ENCODE results near the gene SYNPO2. TPM values are rescaled to one million over a fixed set of nuclear protein-coding genes. Genes with fewer than 3 reads are reported as not detected.

The SYNPO2 gene
- total and polyA plus RNA-seq, 2 of the 8 experiments (the other 6 are each of a cell fraction or from before 2014, with no cell fraction given), result 0.50 to 4.2 TPM

GRCh38 chr4:118849867-118850487 is 38.7 kb upstream of the SYNPO2 start:
- ChIA-PET POLR2A (ENCODE audit: partially characterized antibody) (interaction anchor here (0.6 to 4.3 kb wide), 9 partner anchors 9 to 49 kb away, joined by 3 to 32 read pairs (median 4); partner anchors contain the start of gene SEC24D), CTCF (ENCODE audit: partially characterized antibody) (interaction anchor here (0.7 to 2.3 kb wide), 7 partner anchors 12 to 119 kb away, joined by 3 to 8 read pairs (median 3); partner anchors contain the start of gene SEC24D)
- DNase-seq (ENCODE audit: low read depth in 1 of 2, low spot score in 2 of 2) (peak in 1 of 2 experiments; percentile 62), FAIRE-seq (peak; percentile 98)
- Histone ChIP-seq H2BK12ac (ENCODE audit: low read depth, low read length) (peak overlapping the region; percentile 62; the same call in 1 of the 2 replicates), H2BK15ac (ENCODE audit: low read length) (no peak overlapping the region), H2BK20ac (ENCODE audit: low read length) (no peak overlapping the region), H3K36me3 (ENCODE audit: control insufficient read depth in 2 of 4, insufficient read depth in 4 of 4, low read length in 3 of 4) (no peaks in the 10 kb centered on the region), H3K23ac (ENCODE audit: insufficient read length) (no peak overlapping the region), H3K4ac (replicated peaks; ENCODE audit: insufficient read length, low read depth, low read length) (no peak overlapping the region), H4K91ac (replicated peaks; ENCODE audit: insufficient read length, low read length) (peak overlapping the region; percentile 71), H3K9ac (replicated peaks in 1 of 4; ENCODE audit: extremely low read depth in 1 of 4, low read depth in 3 of 4, low read length in 3 of 4) (peak overlapping the region in 1 of 4 experiments; percentile 74; a peak in 1 of 7 replicates), H2AFZ (ENCODE audit: low read length) (no peak overlapping the region), H4K5ac (ENCODE audit: insufficient read length, low read depth, low read length) (peak overlapping the region; percentile 93), H2AK5ac (ENCODE audit: low read depth, low read length) (no peak overlapping the region; the same call in 1 of the 2 replicates), H3K4me2 (ENCODE audit: insufficient read depth in 1 of 2, low read depth in 2 of 2, low read length in 2 of 2) (peak overlapping the region; percentile 66 to 79), H4K20me1 (replicated peaks in 1 of 2; ENCODE audit: control insufficient read depth in 1 of 2, insufficient read depth in 2 of 2, low read length in 2 of 2) (no peaks in the 10 kb centered on the region), H3K23me2 (ENCODE audit: low read depth, low read length) (peaks cover 4% of the 10 kb centered on the region; the same call in 1 of the 2 replicates), H2BK120ac (replicated peaks; ENCODE audit: low read depth, low read length) (peak overlapping the region; percentile 85), H3K4me1 (replicated peaks in 1 of 4; ENCODE audit: control insufficient read depth in 3 of 4, insufficient read depth in 4 of 4, low read length in 3 of 4) (peaks cover 0 to 13% (median 9%) of the 10 kb centered on the region in 4 experiments; a peak in 5 of 7 replicates), H2BK5ac (ENCODE audit: low read depth, low read length) (peak overlapping the region; percentile 80), H3K9me3 (ENCODE audit: insufficient read depth in 2 of 2, low read depth in 1 of 2, low read length in 1 of 2) (no peaks in the 10 kb centered on the region), H4K8ac (ENCODE audit: extremely low read depth, insufficient read depth, low read length) (no peak overlapping the region), H3K56ac (replicated peaks; ENCODE audit: insufficient read length, low read depth, low read length) (peak overlapping the region; percentile 11), H3K27ac (ENCODE audit: low read depth, low read length) (peak overlapping the region; percentile 57; the same call in 1 of the 2 replicates), H3K27me3 (replicated peaks in 1 of 4; ENCODE audit: control insufficient read depth in 3 of 4, extremely low read depth in 1 of 4, insufficient read depth in 3 of 4, low read length in 3 of 4) (no peaks in the 10 kb centered on the region), H3K14ac (ENCODE audit: insufficient read length) (no peak overlapping the region), H3K79me2 (ENCODE audit: control insufficient read depth in 1 of 2, insufficient read depth in 2 of 2, low read length in 2 of 2) (peaks cover 0 to 13% of the 10 kb centered on the region in 2 experiments; a peak in 2 of 4 replicates), H3K18ac (ENCODE audit: extremely low read depth, low read length) (no peak overlapping the region), H3K79me1 (ENCODE audit: low read depth, low read length) (no peaks in the 10 kb centered on the region), H3K4me3 (ENCODE audit: extremely low read depth in 1 of 4, insufficient read depth in 2 of 4, low read depth in 3 of 4, low read length in 4 of 4) (peak overlapping the region; percentile 45 to 66 (median 50); a peak in 7 of 8 replicates)
- WGBS, 2 experiments (ENCODE audit: extremely low coverage in 1 of 2, insufficient coverage in 1 of 2, insufficient read length in 1 of 2, insufficient replicate concordance in 2 of 2, low coverage in 1 of 2, low lambda C conversion rate in 2 of 2, missing lambda C conversion rate in 1 of 2), result 7% methylated on average over 2 of the region's 2 CpGs; no CpG with 5 or more reads in 1 of the 2 experiments
- TF ChIP-seq KDM4A (IDR thresholded peaks at IDR 0.05; ENCODE audit: low read depth, low read length, severe bottlenecking) (no peak), SP4 (IDR thresholded peaks at IDR 0.05; ENCODE audit: low read length) (no peak; the same call in 1 of the 2 replicates), PHF8 (conservative IDR thresholded peaks at IDR 0.05; ENCODE audit: low read depth, low read length) (no peak), TAF7 (optimal IDR thresholded peaks at IDR 0.05; ENCODE audit: borderline replicate concordance, low read depth, low read length) (no peak), HDAC2 (IDR thresholded peaks at IDR 0.05; ENCODE audit: borderline replicate concordance in 1 of 2, low read depth in 2 of 2, low read length in 2 of 2) (peak in 1 of 2 experiments; percentile 60; a peak in 1 of 4 replicates), POU5F1 (IDR thresholded peaks at IDR 0.05; ENCODE audit: low read depth, low read length) (no peak), SIX5 (IDR thresholded peaks at IDR 0.05; ENCODE audit: low read depth, low read length) (no peak), KDM5A (IDR thresholded peaks at IDR 0.05; ENCODE audit: low read length) (no peak), TCF12 (IDR thresholded peaks at IDR 0.05; ENCODE audit: low read depth, low read length) (no peak), ATF2 (IDR thresholded peaks at IDR 0.05; ENCODE audit: low read length) (peak; percentile 31; the same call in 1 of the 2 replicates)

Measured in H1 (cell line).